OCI-LY3 (cell line): ENCODE measurements around the gene OR4E1.

Experiments used
- EZH2phosphoT487 ChIP-seq: fragments of 200-600 bp; shearing (Covaris generic); IDR thresholded peaks from 2 replicates; pipeline ENCODE4 v1.6.1; 2018; ENCODE audit warnings: antibody characterized with exemption, mixed run types, low read depth
- TF ChIP-seq, protein P1 (sequence below): fragments of 200-600, 300-600 bp; sonication (generic); IDR thresholded peaks from 2 replicates; pipeline ENCODE4 v1.5.1; 2014; ENCODE audit warnings: antibody characterized with exemption, low read length, low read depth

DNA sequence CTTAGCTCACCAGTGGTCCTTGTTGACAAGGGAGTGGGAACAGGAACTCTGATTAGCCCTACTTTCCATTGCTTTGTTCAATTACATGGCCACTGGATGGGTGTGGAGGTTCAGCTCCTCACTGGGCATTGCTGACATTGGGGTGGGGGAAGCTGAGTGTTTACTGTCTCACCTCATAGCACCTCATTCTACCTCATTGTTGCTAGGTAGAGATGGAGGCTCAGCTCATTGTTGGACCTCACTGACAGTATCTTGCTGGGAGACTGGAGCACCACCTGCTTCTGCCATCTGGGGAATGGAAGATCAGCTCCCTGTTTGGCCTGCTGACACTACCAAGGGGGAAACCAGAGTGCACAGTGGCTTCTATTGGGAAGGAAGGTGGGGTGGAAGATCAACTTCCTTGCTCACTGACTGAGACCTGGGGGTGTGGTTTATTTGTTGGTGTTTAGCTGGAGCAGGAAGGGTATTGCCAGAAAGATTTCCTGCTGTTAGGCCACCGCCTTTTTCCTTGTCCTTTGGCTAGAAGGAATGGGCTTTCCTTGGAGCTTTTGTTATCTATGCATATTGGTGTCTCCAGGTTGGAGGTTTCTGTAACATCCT is 21.3 kb downstream of the OR4E1 start:
- TF ChIP-seq, protein P1, sequence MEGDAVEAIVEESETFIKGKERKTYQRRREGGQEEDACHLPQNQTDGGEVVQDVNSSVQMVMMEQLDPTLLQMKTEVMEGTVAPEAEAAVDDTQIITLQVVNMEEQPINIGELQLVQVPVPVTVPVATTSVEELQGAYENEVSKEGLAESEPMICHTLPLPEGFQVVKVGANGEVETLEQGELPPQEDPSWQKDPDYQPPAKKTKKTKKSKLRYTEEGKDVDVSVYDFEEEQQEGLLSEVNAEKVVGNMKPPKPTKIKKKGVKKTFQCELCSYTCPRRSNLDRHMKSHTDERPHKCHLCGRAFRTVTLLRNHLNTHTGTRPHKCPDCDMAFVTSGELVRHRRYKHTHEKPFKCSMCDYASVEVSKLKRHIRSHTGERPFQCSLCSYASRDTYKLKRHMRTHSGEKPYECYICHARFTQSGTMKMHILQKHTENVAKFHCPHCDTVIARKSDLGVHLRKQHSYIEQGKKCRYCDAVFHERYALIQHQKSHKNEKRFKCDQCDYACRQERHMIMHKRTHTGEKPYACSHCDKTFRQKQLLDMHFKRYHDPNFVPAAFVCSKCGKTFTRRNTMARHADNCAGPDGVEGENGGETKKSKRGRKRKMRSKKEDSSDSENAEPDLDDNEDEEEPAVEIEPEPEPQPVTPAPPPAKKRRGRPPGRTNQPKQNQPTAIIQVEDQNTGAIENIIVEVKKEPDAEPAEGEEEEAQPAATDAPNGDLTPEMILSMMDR = no peak
- no peak for TF ChIP-seq EZH2phosphoT487
